Smooth muscle cell (in vitro differentiated cells): ENCODE measurements around the gene FAM168B. TPM values are rescaled to one million over a fixed set of nuclear protein-coding genes. Genes with fewer than 3 reads are reported as not detected.

Source experiments
- DNase-seq: peaks from one replicate; lab custom pipeline; 2025; ENCODE audit not compliant: unreplicated experiment; lab: John Stamatoyannopoulos, UW
- H2AFZ ChIP-seq: fragments of 200-600 bp; sonication (generic); 2 replicates; pipeline ENCODE4 v1.6.0; 2016; ENCODE audit warnings: antibody characterized with exemption, low read depth, mild to moderate bottlenecking
- H3F3A ChIP-seq: fragments of 200-600 bp; sonication (generic); 2 replicates; pipeline ENCODE4 v1.6.0; 2017; ENCODE audit warnings: antibody characterized with exemption, low read depth
- H3K27ac ChIP-seq: fragments of 200-600 bp; sonication (generic); 2 replicates; pipeline ENCODE4 v1.5.1; 2016; ENCODE audit warnings: low read depth, mild to moderate bottlenecking
- H3K27me3 ChIP-seq: fragments of 200-600 bp; sonication (generic); 2 replicates; pipeline ENCODE4 v1.6.1; 2016; ENCODE audit warnings: low read depth, mild to moderate bottlenecking
- H3K36me3 ChIP-seq: fragments of 200-600 bp; sonication (generic); 2 replicates; pipeline ENCODE4 v1.5.1; 2016; ENCODE audit warnings: low read depth
- H3K4me1 ChIP-seq: fragments of 200-600 bp; sonication (generic); 2 replicates; pipeline ENCODE4 v1.5.1; 2016; ENCODE audit warnings: low read depth
- H3K4me2 ChIP-seq: fragments of 200-600 bp; sonication (generic); 2 replicates; pipeline ENCODE4 v1.6.0; 2016; ENCODE audit warnings: mild to moderate bottlenecking
- H3K4me3 ChIP-seq: fragments of 200-600 bp; sonication (generic); 2 replicates; pipeline ENCODE4 v1.5.1; 2016; ENCODE audit warnings: mild to moderate bottlenecking
- H3K79me2 ChIP-seq: fragments of 200-600 bp; sonication (generic); 2 replicates; pipeline ENCODE4 v1.6.0; 2016; ENCODE audit warnings: low read depth, mild to moderate bottlenecking
- H3K9ac ChIP-seq: fragments of 200-600 bp; sonication (generic); 2 replicates; pipeline ENCODE4 v1.6.0; 2016; ENCODE audit warnings: low read depth
- H3K9me3 ChIP-seq: fragments of 200-600 bp; sonication (generic); replicated peaks from 2 replicates; pipeline ENCODE4 v1.5.1; 2016; ENCODE audit warnings: low read depth
- H4K20me1 ChIP-seq: fragments of 200-600 bp; sonication (generic); 2 replicates; pipeline ENCODE4 v1.6.0; 2016; ENCODE audit warnings: low read depth
- CTCF ChIP-seq: fragments of 200-600 bp; sonication (generic); IDR thresholded peaks from 2 replicates; pipeline ENCODE4 v1.5.1; 2017; ENCODE audit warnings: borderline replicate concordance, mild to moderate bottlenecking, antibody characterized with exemption; ENCODE audit not compliant: insufficient read depth, poor library complexity, severe bottlenecking
- WGBS: methylation state at CpG from one replicate; pipeline ENCODE4 v1.1.7; 2016; ENCODE audit warnings: low lambda C conversion rate; 5-methylcytosine and 5-hydroxymethylcytosine counted together
- polyA plus RNA-seq: library from polyadenylated mRNA; unstranded; fragments of >200 nt; fragmentation: Nextera tagmentation; extraction: Ambion mirVana; gene quantifications from 2 replicates; pipeline ENCODE4 v1.2.1, GENCODE V29; 2016
- total RNA-seq: library from RNA; depleted of rRNA; stranded (reverse); fragments of >200 nt; gene quantifications from 2 replicates; pipeline ENCODE4 v1.2.3, GENCODE V29; 2014

FAM168B gene
- total and polyA plus RNA-seq, 2 experiments from 2014 or later, result 46.6 to 113 TPM

GRCh38 chr2:131031431-131031841 lies 61.8 kb downstream of the FAM168B start:
- H3K4me2 ChIP-seq, result no peak overlapping the region
- H4K20me1 ChIP-seq, result peaks cover 4% of the 10 kb centered on the region
- no peak for TF ChIP-seq CTCF
- no peaks in the 10 kb centered on the region for H3K27me3 ChIP-seq
- H3K36me3 ChIP-seq, result no peaks in the 10 kb centered on the region
- no peaks in the 10 kb centered on the region for H3F3A ChIP-seq
- H3K9me3 ChIP-seq, result no peaks in the 10 kb centered on the region
- no peak overlapping the region for H2AFZ ChIP-seq
- H3K4me1 ChIP-seq, result peaks cover 16% of the 10 kb centered on the region
- DNase-seq, result no peak
- H3K27ac ChIP-seq, result no peak overlapping the region
- H3K79me2 ChIP-seq, result no peaks in the 10 kb centered on the region
- 89% methylated on average over 9 of the region's 9 CpGs for WGBS
- no peak overlapping the region for H3K4me3 ChIP-seq
- no peak overlapping the region for H3K9ac ChIP-seq

- Histone ChIP-seq H3K9me3 (no peaks in the 10 kb centered on the region), H3K4me1 (peaks cover 11% of the 10 kb centered on the region), H3K9ac (no peak overlapping the region), H3K79me2 (no peaks in the 10 kb centered on the region), H3K27ac (no peak overlapping the region), H2AFZ (no peak overlapping the region), H3K27me3 (no peaks in the 10 kb centered on the region), H3K4me2 (no peak overlapping the region), H4K20me1 (no peaks in the 10 kb centered on the region), H3F3A (no peaks in the 10 kb centered on the region), H3K4me3 (no peak overlapping the region), H3K36me3 (no peaks in the 10 kb centered on the region)
- no peak for DNase-seq
- 84% methylated on average over 13 of the region's 13 CpGs for WGBS
- TF ChIP-seq CTCF, result no peak
These were observed 62.7 kb downstream of the FAM168B start for GRCh38 chr2:131030478-131030971.

GRCh38 chr2:131029812-131030211 lies 63.4 kb downstream of the FAM168B start:
- H3K9me3 ChIP-seq, result no peaks in the 10 kb centered on the region
- no peaks in the 10 kb centered on the region for H3K36me3 ChIP-seq
- H3K79me2 ChIP-seq, result no peaks in the 10 kb centered on the region
- H3K4me3 ChIP-seq, result no peak overlapping the region
- peaks cover 9% of the 10 kb centered on the region for H3K4me1 ChIP-seq
- H3F3A ChIP-seq, result no peaks in the 10 kb centered on the region
- H3K4me2 ChIP-seq, result no peak overlapping the region
- no peaks in the 10 kb centered on the region for H4K20me1 ChIP-seq
- no peak overlapping the region for H2AFZ ChIP-seq
- no peak for DNase-seq
- no peak for TF ChIP-seq CTCF
- no peak overlapping the region for H3K27ac ChIP-seq
- H3K27me3 ChIP-seq, result no peaks in the 10 kb centered on the region
- 82% methylated on average over 8 of the region's 8 CpGs for WGBS
- H3K9ac ChIP-seq, result no peak overlapping the region
